Epithelial cell of proximal tubule (primary cell): Measurements from ENCODE around the gene BICD2. TPM values are rescaled to one million over a fixed set of nuclear protein-coding genes. Genes with fewer than 3 reads are reported as not detected.

Experiments used
- DNase-seq: peaks from one replicate; pipeline ENCODE4 v3.0.0-alpha.2; 2011; ENCODE audit warnings: low read depth
- H3K4me3 ChIP-seq: 2 replicates; pipeline ENCODE4 v1.5.1; 2011; ENCODE audit warnings: low read depth, mild to moderate bottlenecking, low read length
- CTCF ChIP-seq: conservative IDR thresholded peaks from 2 replicates; pipeline ENCODE4 v1.5.1; 2012; ENCODE audit warnings: low read depth, mild to moderate bottlenecking, low read length
- total RNA-seq: library from RNA; depleted of rRNA; stranded (reverse); fragments of >200 nt; gene quantifications from 2 replicates; pipeline ENCODE4 v1.2.3, GENCODE V29; 2015

The BICD2 gene
- total RNA-seq, 1 donor from 2014 or later: 32.2 TPM

- H3K4me3 ChIP-seq: no peak overlapping the region
- no peak for DNase-seq
- no peak for TF ChIP-seq CTCF
Measured at GRCh38 chr9:92781899-92782298, 17.3 kb upstream of the BICD2 start.

GRCh38 chr9:92780206-92780605 is 15.6 kb upstream of the BICD2 start:
- no peak for DNase-seq
- no peak overlapping the region for H3K4me3 ChIP-seq
- no peak for TF ChIP-seq CTCF

GRCh38 chr9:92775466-92775865 is 10.8 kb upstream of the BICD2 start:
- TF ChIP-seq CTCF: no peak
- no peak overlapping the region for H3K4me3 ChIP-seq
- DNase-seq: no peak

GRCh38 chr9:92774274-92774673 is 9.6 kb upstream of the BICD2 start:
- no peak for DNase-seq
- TF ChIP-seq CTCF: no peak
- H3K4me3 ChIP-seq: no peak overlapping the region

GRCh38 chr9:92773810-92774209 is 9.2 kb upstream of the BICD2 start:
- no peak overlapping the region for H3K4me3 ChIP-seq
- DNase-seq: no peak
- no peak for TF ChIP-seq CTCF

- DNase-seq: no peak
- TF ChIP-seq CTCF: no peak
- H3K4me3 ChIP-seq: no peak overlapping the region
Measured at GRCh38 chr9:92771309-92771708, 6.7 kb upstream of the BICD2 start.

- DNase-seq: no peak
- no peak overlapping the region for H3K4me3 ChIP-seq
- TF ChIP-seq CTCF: no peak
Measured at GRCh38 chr9:92770360-92770995, 5.8 kb upstream of the BICD2 start.
